ENCODE results near the gene HTR4.
"Not testable (repeated sequence)": the region's sequence is repeated elsewhere in the genome, so short reads cannot be mapped to it uniquely, and the experiment has no call there.

The HTR4 gene

GRCh38 chr5:148686660-148687059 lies 32.3 kb upstream of the HTR4 start:
- H3K27ac ChIP-seq (ENCODE audit: low read length): no peak overlapping the region

DNA sequence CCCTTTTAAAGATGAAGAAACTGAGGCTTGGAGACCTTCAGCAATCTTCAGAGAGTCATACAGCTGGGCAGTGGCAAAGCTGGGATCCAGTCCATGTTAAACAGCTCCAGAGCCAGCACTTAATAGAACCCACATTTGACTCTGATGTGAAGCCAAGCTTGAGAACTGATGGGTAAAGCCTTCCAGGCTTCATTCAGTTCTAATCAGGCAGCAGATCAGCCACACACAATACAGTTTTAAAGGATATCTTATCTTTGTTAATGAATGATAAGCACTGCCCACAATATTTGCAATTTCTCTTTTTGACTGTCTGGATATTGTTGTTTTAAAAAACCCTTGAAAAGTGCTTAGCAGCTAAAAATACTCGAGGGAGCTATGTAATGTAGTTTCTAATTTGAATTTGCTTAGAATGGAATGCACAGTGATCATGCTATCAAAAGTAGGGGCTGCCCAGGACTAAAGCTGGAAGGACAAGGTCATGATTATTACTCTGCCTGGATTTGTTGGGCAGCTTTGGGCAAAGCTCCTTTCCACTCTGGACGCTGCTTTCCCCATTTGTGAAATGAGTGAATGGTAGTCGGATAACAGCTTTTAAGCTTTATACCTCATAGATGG lies 31.3 kb upstream of the HTR4 start:
- no peak overlapping the region for H3K9ac ChIP-seq (ENCODE audit: low read depth, low read length)
- H3K27me3 ChIP-seq (ENCODE audit: insufficient read depth, low read length): no peaks in the 10 kb centered on the region
- H3K27ac ChIP-seq (ENCODE audit: low read length): no peak overlapping the region
- no peaks in the 10 kb centered on the region for H3K36me3 ChIP-seq (ENCODE audit: insufficient read depth, low read depth, low read length)
- H3K4me3 ChIP-seq (ENCODE audit: low read length): no peak overlapping the region
- no peaks in the 10 kb centered on the region for H3K4me1 ChIP-seq (ENCODE audit: insufficient read depth, low read length)
- no peaks in the 10 kb centered on the region; the same call in 1 of the 2 replicates for H3K9me3 ChIP-seq (ENCODE audit: insufficient read depth, low read depth, low read length)

More at GRCh38 chr5:148686660-148687059, 32.3 kb upstream of the HTR4 start:
- Histone ChIP-seq H3K4me3 (ENCODE audit: low read length) (no peak overlapping the region), H3K36me3 (ENCODE audit: insufficient read depth, low read depth, low read length) (no peaks in the 10 kb centered on the region), H3K9ac (ENCODE audit: low read depth, low read length) (no peak overlapping the region), H3K27me3 (ENCODE audit: insufficient read depth, low read length) (no peaks in the 10 kb centered on the region), H3K4me1 (ENCODE audit: insufficient read depth, low read length) (no peaks in the 10 kb centered on the region), H3K9me3 (ENCODE audit: insufficient read depth, low read depth, low read length) (peaks cover 7% of the 10 kb centered on the region; the same call in 1 of the 2 replicates)

GRCh38 chr5:148684528-148684927 lies 30.2 kb upstream of the HTR4 start:
- Histone ChIP-seq H3K9me3 (ENCODE audit: insufficient read depth, low read depth, low read length) (no peaks in the 10 kb centered on the region), H3K4me1 (ENCODE audit: insufficient read depth, low read length) (no peaks in the 10 kb centered on the region), H3K9ac (ENCODE audit: low read depth, low read length) (no peak overlapping the region), H3K4me3 (ENCODE audit: low read length) (no peak overlapping the region), H3K36me3 (ENCODE audit: insufficient read depth, low read depth, low read length) (no peaks in the 10 kb centered on the region), H3K27me3 (ENCODE audit: insufficient read depth, low read length) (no peaks in the 10 kb centered on the region), H3K27ac (ENCODE audit: low read length) (no peak overlapping the region)

- H3K27me3 ChIP-seq (ENCODE audit: insufficient read depth, low read length): no peaks in the 10 kb centered on the region
- no peak overlapping the region for H3K4me3 ChIP-seq (ENCODE audit: low read length)
Measured at GRCh38 chr5:148683651-148684050, 29.3 kb upstream of the HTR4 start.

GRCh38 chr5:148682058-148683026 lies 28.0 kb upstream of the HTR4 start:
- H3K4me3 ChIP-seq (ENCODE audit: low read length): no peak overlapping the region

More at GRCh38 chr5:148683651-148684050, 29.3 kb upstream of the HTR4 start:
- Histone ChIP-seq H3K9me3 (ENCODE audit: insufficient read depth, low read depth, low read length) (no peaks in the 10 kb centered on the region), H3K4me1 (ENCODE audit: insufficient read depth, low read length) (no peaks in the 10 kb centered on the region), H3K9ac (ENCODE audit: low read depth, low read length) (no peak overlapping the region), H3K36me3 (ENCODE audit: insufficient read depth, low read depth, low read length) (no peaks in the 10 kb centered on the region), H3K27ac (ENCODE audit: low read length) (no peak overlapping the region)

GRCh38 chr5:148681157-148682057 lies 27.1 kb upstream of the HTR4 start:
- no peaks in the 10 kb centered on the region for H3K27me3 ChIP-seq (ENCODE audit: insufficient read depth, low read length)
- no peaks in the 10 kb centered on the region for H3K4me1 ChIP-seq (ENCODE audit: insufficient read depth, low read length)
- no peak overlapping the region for H3K4me3 ChIP-seq (ENCODE audit: low read length)
- H3K9me3 ChIP-seq (ENCODE audit: insufficient read depth, low read depth, low read length): no peaks in the 10 kb centered on the region
- H3K9ac ChIP-seq (ENCODE audit: low read depth, low read length): no peak overlapping the region
- no peaks in the 10 kb centered on the region for H3K36me3 ChIP-seq (ENCODE audit: insufficient read depth, low read depth, low read length)
- H3K27ac ChIP-seq (ENCODE audit: low read length): no peak overlapping the region

More at GRCh38 chr5:148682058-148683026, 28.0 kb upstream of the HTR4 start:
- Histone ChIP-seq H3K9ac (ENCODE audit: low read depth, low read length) (no peak overlapping the region), H3K27me3 (ENCODE audit: insufficient read depth, low read length) (no peaks in the 10 kb centered on the region), H3K36me3 (ENCODE audit: insufficient read depth, low read depth, low read length) (no peaks in the 10 kb centered on the region), H3K4me1 (ENCODE audit: insufficient read depth, low read length) (no peaks in the 10 kb centered on the region), H3K9me3 (ENCODE audit: insufficient read depth, low read depth, low read length) (no peaks in the 10 kb centered on the region), H3K27ac (ENCODE audit: low read length) (no peak overlapping the region)

DNA sequence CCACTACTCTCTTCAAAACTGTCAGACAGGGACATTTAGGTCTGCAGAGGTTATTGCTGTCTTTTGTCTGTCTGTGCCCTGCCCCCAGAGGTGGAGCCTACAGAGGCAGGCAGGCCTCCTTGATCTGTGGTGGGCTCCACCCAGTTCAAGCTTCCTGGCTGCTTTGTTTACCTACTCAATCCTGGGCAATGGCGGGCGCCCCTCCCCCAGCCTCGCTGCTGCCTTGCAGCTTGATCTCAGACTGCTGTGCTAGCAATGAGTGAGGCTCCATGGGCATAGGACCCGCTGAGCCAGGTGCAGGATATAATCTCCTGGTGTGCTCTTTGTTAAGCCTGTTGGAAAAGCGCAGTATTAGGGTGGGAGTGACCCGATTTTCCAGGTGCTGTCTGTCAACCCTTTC lies 19.4 kb upstream of the HTR4 start:
- not testable (repeated sequence) for H3K4me1 ChIP-seq (ENCODE audit: insufficient read depth, low read length); H3K9ac ChIP-seq (ENCODE audit: low read depth, low read length); H3K27ac ChIP-seq (ENCODE audit: low read length); H3K4me3 ChIP-seq (ENCODE audit: low read length); H3K27me3 ChIP-seq (ENCODE audit: insufficient read depth, low read length); H3K36me3 ChIP-seq (ENCODE audit: insufficient read depth, low read depth, low read length)
- H3K9me3 ChIP-seq (ENCODE audit: insufficient read depth, low read depth, low read length): peaks cover 14% of the 10 kb centered on the region

GRCh38 chr5:148666353-148666752 lies 12.0 kb upstream of the HTR4 start:
- no peak overlapping the region for H3K9ac ChIP-seq (ENCODE audit: low read depth, low read length)
- H3K36me3 ChIP-seq (ENCODE audit: insufficient read depth, low read depth, low read length): no peaks in the 10 kb centered on the region
- H3K9me3 ChIP-seq (ENCODE audit: insufficient read depth, low read depth, low read length): no peaks in the 10 kb centered on the region
- H3K27ac ChIP-seq (ENCODE audit: low read length): no peak overlapping the region
- no peaks in the 10 kb centered on the region; the same call in 1 of the 2 replicates for H3K27me3 ChIP-seq (ENCODE audit: insufficient read depth, low read length)
- no peak overlapping the region for H3K4me3 ChIP-seq (ENCODE audit: low read length)
- no peaks in the 10 kb centered on the region for H3K4me1 ChIP-seq (ENCODE audit: insufficient read depth, low read length)

- H3K4me3 ChIP-seq (ENCODE audit: low read length): no peak overlapping the region
- H3K4me1 ChIP-seq (ENCODE audit: insufficient read depth, low read length): no peaks in the 10 kb centered on the region
- H3K36me3 ChIP-seq (ENCODE audit: insufficient read depth, low read depth, low read length): no peaks in the 10 kb centered on the region
- no peak overlapping the region for H3K9ac ChIP-seq (ENCODE audit: low read depth, low read length)
- H3K9me3 ChIP-seq (ENCODE audit: insufficient read depth, low read depth, low read length): no peaks in the 10 kb centered on the region
- H3K27ac ChIP-seq (ENCODE audit: low read length): no peak overlapping the region
- H3K27me3 ChIP-seq (ENCODE audit: insufficient read depth, low read length): no peaks in the 10 kb centered on the region; the same call in 1 of the 2 replicates
Measured at GRCh38 chr5:148665431-148665830, 11.1 kb upstream of the HTR4 start.

DNA sequence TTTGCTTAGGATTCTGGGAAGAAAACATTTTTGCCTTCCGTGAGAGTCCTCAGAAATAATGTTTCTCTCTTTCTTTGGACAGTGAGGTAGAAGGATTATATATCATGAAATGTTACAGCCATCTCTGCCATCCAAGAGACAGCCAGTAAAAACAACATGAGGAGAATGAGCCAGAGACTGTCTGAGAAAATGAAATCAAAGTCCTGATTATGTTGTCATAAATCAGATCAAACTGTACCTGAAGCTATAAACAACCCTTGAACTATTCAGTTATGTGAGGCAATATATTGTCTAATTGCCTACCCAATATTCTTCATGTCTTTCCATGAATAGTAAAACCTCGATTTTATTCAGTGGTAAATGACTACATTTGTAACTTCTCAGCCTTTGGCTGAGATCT lies 9.2 kb upstream of the HTR4 start:
- Histone ChIP-seq H3K4me1 (ENCODE audit: insufficient read depth, low read length) (no peaks in the 10 kb centered on the region), H3K36me3 (ENCODE audit: insufficient read depth, low read depth, low read length) (no peaks in the 10 kb centered on the region), H3K27me3 (ENCODE audit: insufficient read depth, low read length) (peaks cover 4% of the 10 kb centered on the region; the same call in 1 of the 2 replicates)

DNA sequence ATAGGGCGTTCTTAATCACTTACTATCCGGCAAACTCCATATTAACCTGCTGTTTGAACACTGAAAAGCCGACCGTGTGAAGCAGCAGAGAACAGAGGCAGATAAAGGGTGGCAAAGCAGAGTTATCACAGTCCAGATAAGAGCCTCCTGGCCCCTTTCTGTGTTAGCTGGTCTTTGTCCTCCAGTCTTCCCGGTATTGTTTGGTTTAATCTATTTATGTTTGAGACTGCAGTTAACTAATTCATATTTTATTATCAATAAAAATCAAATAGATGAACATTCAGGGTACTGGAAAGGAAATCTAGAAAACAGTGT lies 6.0 kb upstream of the HTR4 start:
- no peaks in the 10 kb centered on the region for H3K36me3 ChIP-seq (ENCODE audit: insufficient read depth, low read depth, low read length)
- no peak overlapping the region for H3K4me3 ChIP-seq (ENCODE audit: low read length)
- peaks cover 22% of the 10 kb centered on the region for H3K27me3 ChIP-seq (ENCODE audit: insufficient read depth, low read length)
- no peaks in the 10 kb centered on the region for H3K4me1 ChIP-seq (ENCODE audit: insufficient read depth, low read length)
- H3K9ac ChIP-seq (ENCODE audit: low read depth, low read length): no peak overlapping the region
- H3K27ac ChIP-seq (ENCODE audit: low read length): no peak overlapping the region
- H3K9me3 ChIP-seq (ENCODE audit: insufficient read depth, low read depth, low read length): no peaks in the 10 kb centered on the region

More for the DNA sequence above, 9.2 kb upstream of the HTR4 start:
- H3K9ac ChIP-seq (ENCODE audit: low read depth, low read length): no peak overlapping the region
- H3K27ac ChIP-seq (ENCODE audit: low read length): no peak overlapping the region
- no peaks in the 10 kb centered on the region for H3K9me3 ChIP-seq (ENCODE audit: insufficient read depth, low read depth, low read length)
- no peak overlapping the region for H3K4me3 ChIP-seq (ENCODE audit: low read length)
